NCI-H2171 treated with DMSO at 0.1 percent for 48 hours (cell line): Measurements from ENCODE around the gene NEUROD4.
A peak's percentile ranks its signal among the peaks of the same experiment; 100 is the strongest.
"Not testable (repeated sequence)": the region's sequence is repeated elsewhere in the genome, so short reads cannot be mapped to it uniquely, and the experiment has no call there.

Experiments used
- DNase-seq: peaks from one replicate; lab custom pipeline; 2025; lab: John Stamatoyannopoulos, UW

NEUROD4 gene

GRCh38 chr12:55019784-55020183, at the start of gene NEUROD4:
TSS of gene NEUROD4 (plus strand) at chr12:55019974. CDS start at chr12:55026440, 6,466 bp downstream.
- no peak for DNase-seq

- no peak for DNase-seq
Measured at GRCh38 chr12:54970741-54971140, 49.0 kb upstream of the NEUROD4 start.

GRCh38 chr12:54973556-54973955, 46.2 kb upstream of the NEUROD4 start:
- DNase-seq: no peak

- no peak for DNase-seq
Measured at GRCh38 chr12:54974279-54974678, 45.5 kb upstream of the NEUROD4 start.

- DNase-seq: no peak
Measured at GRCh38 chr12:54975272-54975671, 44.5 kb upstream of the NEUROD4 start.

- DNase-seq: no peak
Measured at GRCh38 chr12:54975875-54976274, 43.9 kb upstream of the NEUROD4 start.

GRCh38 chr12:54977155-54977554, 42.6 kb upstream of the NEUROD4 start:
- no peak for DNase-seq

GRCh38 chr12:54977857-54978256, 41.9 kb upstream of the NEUROD4 start:
- peak; percentile 15 for DNase-seq

GRCh38 chr12:54980341-54980740, 39.4 kb upstream of the NEUROD4 start:
- no peak for DNase-seq

- no peak for DNase-seq
Measured at GRCh38 chr12:54981796-54982195, 38.0 kb upstream of the NEUROD4 start.

GRCh38 chr12:54983536-54984101, 36.2 kb upstream of the NEUROD4 start:
- no peak for DNase-seq

- no peak for DNase-seq
Measured at GRCh38 chr12:54984658-54985376, 35.0 kb upstream of the NEUROD4 start, which contains the start of gene TESPA1. TSS of gene TESPA1 (minus strand) at chr12:54984762. CDS start at chr12:54974562, 10,200 bp downstream.

- not testable (repeated sequence) for DNase-seq
Measured at GRCh38 chr12:54986773-54987172, 33.0 kb upstream of the NEUROD4 start.

GRCh38 chr12:54987611-54988231, 32.1 kb upstream of the NEUROD4 start:
- peak; percentile 58 for DNase-seq

GRCh38 chr12:54988402-54989054, 31.2 kb upstream of the NEUROD4 start:
- peak; percentile 98 for DNase-seq

- DNase-seq: no peak
Measured at GRCh38 chr12:54989829-54990228, 29.9 kb upstream of the NEUROD4 start.

GRCh38 chr12:54991161-54991990, 28.4 kb upstream of the NEUROD4 start:
- DNase-seq: no peak

GRCh38 chr12:54991991-54992375, 27.8 kb upstream of the NEUROD4 start:
- no peak for DNase-seq

- peak; percentile 91 for DNase-seq
Measured at GRCh38 chr12:54993181-54993835, 26.5 kb upstream of the NEUROD4 start.

- DNase-seq: no peak
Measured at GRCh38 chr12:54996205-54996604, 23.6 kb upstream of the NEUROD4 start.

- peak; percentile 61 for DNase-seq
Measured at GRCh38 chr12:54997929-54998522, 21.7 kb upstream of the NEUROD4 start.
